Fibroblast of skin of right quadriceps (primary cell): Measurements from ENCODE around the gene SPNS3.

ENCODE experiments used
- DNase-seq: peaks from one replicate; pipeline ENCODE4 v3.0.0-alpha.2; 2013

SPNS3 gene

DNA sequence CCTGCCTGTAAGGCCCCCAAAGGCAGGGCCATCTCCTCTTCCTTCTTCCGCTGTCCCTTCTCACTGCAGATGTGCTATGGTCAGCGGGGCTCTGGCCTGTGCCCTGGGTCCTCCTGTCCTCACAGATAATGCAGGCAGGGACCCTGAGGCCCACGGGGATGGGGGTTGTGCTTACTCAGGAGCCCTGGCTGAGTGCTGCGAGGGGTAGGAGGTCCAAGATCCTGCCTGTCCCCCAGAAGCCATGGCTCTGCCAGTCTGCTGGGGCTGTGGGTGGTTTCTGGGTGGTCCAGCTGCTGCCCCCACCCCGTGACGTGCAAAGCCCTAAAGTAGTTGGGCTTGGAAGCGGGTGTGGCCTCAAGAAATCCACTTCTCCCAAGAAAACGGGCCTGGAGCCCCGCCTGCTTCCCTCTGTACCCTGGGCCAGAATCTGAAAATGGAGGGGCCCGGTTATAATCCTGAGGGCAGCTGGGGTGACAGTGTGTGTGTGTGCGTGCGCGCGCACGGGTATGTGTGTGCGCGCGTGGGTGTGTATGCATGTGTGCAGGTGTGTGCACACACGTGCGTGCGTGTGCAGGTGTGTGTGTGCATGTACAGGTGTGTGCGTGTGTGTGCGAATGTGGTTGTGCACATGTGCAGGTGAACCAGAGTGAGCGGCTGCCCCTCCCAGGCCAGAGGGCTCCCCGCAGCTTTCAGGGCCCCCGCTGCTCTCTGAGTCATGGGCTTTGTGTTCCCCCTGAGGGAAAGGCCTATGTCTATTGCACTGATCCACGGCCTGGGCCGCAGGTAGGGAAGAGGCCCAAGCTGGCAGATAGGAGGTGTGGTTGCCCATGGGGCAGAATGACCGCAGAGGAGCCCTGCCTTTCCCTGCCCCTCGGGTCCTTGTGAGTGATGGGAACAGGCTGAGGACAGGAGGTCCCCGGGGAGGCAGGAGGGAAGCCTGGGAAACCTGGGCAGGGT, 78.7 kb downstream of the SPNS3 start:
- no peak for DNase-seq

DNA sequence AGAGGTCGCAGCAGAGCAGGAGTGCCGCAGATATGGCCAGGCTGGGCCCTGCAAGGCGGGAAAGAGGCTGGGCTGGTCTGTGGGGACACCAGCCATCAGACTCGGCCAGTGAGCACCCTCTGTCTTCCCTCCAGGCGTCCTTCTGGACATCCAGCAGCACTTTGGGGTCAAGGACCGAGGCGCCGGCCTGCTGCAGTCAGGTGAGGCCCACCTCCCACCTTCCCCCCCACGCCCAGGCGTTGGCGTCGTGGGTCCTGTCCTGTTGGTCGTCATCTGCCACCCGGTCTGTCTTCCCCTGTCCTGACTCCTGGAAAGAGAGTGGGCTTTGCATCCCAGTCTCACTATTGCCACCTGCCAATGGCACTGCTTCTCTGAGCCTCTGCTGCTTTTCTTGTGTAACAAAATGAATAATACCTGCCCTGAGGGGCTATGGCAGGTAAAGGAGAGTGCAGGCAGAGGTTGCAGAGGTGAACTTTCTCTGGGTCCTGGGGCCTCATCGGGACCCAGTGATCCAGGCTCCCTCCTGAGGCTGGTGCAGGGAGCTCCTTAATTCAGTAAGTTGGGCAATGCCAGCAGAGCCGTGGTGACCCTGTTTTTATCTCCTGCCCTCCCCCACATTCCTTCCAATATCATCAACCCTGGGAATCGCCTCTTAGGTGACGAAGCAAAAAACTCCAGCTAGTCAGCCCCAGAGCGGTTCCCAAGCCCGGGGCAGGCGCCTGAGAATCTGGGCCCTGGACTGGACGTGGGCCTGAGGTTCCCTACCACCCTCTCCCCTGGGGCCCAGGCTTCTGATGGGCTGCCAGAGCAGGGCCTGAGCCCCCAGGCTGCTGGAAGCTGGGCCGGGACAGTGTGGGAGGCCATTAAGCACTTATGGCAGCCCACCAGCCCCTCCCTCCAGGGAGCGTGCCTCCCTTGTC, 79.6 kb downstream of the SPNS3 start:
- no peak for DNase-seq

DNA sequence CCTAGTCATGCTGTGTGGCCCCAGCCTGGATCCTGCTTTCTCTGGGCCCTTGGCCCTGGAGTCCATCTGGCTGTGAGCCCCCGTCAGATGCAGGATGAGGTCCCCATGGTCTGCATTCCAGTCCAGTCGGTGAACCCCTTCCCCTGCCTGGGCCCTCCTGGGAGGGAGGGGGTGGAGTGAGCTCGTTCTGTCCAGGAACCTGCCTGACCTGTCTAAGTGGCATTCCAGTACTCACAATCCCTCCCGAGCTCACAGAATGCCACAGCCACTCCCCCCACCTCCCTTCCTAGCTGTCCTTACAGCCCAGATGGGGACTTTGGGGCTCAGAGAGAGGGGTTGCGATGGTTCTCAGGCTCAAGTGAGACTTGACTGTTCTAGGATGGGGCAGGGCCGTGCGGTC, 80.5 kb downstream of the SPNS3 start:
- no peak for DNase-seq

DNA sequence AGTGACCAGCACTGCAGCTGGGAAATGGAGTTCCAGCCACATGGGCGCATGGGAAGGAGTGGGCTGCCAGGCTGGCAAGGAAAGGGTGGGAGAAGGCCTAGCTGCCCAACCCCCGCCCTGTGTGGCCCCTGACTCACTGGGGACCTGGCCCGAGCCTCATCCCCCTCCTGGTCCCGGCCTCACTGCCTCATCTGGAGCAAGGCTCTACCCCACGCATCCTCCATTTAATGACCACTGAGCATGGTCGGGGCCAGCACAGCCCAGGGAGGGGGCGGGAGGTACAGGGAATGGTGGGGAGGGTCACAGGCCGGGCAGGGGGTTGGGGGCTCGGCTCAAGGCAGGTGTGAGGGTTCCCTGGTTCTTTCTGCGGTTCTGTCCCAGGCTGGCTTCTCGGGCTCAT, 81.0 kb downstream of the SPNS3 start:
- DNase-seq: no peak

DNA sequence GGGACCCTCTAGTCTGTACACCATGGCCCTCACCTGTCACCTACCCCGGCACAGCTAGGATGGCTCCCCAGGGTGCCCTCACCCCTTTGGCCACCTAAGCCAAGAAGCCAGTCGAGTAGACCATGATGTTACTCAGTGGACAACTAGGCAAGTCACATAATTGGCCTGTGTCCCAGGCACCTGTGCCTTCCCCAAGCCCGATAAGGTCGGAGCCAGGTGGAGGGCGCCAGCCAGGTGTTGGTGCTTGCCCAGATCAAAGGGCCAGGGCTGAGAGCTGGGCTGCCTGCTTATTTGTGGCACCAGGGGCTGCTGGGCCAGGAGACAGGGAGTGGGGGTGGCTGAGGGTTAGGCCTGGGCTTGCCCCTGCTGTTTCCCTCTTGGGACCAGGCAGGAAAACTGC, 81.8 kb downstream of the SPNS3 start:
- no peak for DNase-seq

DNA sequence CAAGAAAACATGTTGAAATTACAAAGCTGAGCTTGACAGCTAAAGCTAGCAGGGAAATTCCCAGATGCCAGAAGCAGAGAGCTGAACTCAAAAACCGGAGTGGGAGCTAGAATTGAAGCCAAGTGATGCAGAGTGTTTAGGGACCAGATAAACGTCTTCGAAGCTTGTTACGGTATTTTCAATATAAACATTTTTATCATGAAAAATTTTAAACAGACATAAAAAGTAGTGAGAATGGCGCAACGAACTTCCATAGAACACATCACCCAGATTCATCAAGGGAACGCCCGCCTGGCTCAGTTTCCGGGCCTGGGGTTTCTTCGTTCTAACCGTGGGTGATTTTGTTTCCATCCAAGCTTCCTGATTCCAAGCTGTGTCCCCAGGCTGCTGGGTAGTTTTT, 83.0 kb downstream of the SPNS3 start:
- DNase-seq: no peak

DNA sequence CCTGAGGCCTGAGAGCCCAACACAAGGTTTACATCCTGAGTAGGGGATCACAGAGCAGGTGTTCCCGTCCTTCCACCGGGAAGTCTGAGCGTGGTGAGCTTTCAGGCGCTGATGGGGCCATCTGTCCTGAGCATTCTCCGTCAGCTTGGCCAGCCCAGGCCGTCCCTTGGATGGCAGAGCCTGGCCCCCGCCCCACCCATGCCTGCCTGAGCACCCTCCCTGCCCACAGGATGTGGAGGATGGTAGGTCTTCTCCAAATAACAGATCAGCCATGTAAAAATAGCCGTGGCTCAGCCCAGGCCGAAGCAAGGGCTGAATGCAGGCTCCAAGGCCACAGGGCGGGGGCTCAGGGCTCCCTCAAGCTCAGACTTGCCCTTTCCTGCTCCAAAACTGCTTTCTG, 85.2 kb downstream of the SPNS3 start:
- DNase-seq: no peak

DNA sequence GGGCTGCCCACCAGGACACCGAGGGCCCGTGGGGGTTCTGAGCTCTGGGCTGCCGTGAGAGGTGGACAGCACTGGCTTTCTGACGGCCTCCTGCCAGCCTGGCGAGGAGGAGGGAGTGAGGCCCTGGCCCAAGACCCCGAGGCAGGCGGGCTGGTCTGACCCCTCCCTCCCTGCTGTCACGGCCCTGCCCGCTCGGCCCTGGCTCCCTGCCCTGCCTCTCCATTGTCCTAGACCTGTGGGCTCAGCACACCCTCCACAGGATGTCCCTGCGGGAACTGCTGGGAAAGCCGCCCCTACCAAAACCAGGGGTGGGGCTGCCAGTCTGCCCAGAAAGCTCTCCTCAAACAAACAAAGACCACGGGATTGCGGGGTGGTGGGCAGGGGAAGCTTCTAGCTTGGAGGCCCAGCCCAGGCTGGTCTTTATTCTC, 85.6 kb downstream of the SPNS3 start:
- DNase-seq: no peak

DNA sequence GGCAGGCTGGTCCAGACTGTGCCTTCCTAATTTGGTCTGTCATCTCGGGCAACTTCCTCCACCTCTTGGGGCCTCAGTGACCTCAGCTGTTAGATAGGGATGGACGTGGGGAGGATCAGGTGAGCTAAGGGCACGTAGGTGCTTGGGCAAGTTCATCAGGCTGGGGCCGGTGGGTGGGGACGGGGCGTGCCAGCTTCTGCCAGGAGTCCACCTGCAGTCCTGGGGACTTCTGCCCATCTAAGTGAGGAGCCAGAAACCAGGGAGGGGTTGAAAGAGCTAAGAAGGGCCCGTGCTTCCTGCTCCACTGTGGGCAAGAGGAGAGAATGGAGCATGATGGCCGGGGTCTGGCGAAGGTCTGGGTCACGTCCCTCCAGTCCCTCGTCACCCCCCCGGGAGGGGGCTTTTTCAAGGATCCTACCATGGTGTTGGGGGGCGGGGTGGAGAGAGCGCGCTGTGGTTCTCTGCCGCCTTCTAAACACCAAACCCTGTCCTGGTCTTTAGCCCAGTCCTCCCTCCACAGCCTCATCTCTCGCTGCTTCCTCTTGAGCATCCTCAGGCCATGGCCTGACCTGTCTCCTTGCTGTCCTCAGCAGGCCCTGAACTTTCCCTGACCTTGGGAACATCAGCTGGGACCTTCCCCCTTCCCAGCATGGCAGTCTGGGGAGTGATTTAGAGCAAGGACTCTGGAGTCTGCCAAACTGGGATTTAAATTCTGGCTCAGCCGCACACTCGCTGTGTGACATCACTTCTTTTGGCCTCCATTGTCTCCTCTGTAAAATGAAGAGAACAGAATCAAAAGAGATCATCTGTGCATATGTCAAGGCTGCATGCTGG, 86.5 kb downstream of the SPNS3 start:
- DNase-seq: no peak

DNA sequence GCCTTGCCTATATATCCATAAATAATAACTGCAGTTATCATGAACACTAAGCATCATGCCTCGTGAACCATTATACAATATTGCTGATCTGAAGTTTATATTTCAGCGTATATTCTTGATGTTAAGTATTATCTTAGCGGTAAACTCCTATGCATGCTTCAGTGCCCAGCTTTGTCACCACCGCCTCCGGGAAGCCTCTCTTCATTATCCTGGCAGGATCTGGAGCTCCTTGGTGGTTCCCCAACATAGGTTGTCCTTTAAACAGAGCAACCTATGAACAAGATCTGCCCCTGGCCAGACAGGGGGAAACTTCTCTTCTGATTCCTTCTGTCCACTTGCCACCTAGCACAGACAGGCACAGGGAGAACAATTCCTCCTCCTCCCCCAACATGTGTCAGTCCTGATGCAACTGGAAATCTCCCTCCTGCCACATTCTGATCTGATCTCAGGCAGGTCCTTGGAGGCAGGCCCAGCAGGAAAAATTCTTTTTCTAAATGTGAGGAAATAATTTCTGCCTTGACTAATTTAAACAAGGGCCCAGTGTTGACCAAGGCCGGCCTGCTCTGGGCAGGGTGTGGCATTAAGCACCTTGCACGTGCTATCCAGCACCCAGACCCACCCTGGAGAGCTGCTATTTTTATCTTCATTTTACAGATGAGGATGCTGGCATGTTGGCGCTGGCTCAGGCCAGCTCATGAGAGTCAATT, 87.3 kb downstream of the SPNS3 start:
- peak; percentile 27 for DNase-seq

DNA sequence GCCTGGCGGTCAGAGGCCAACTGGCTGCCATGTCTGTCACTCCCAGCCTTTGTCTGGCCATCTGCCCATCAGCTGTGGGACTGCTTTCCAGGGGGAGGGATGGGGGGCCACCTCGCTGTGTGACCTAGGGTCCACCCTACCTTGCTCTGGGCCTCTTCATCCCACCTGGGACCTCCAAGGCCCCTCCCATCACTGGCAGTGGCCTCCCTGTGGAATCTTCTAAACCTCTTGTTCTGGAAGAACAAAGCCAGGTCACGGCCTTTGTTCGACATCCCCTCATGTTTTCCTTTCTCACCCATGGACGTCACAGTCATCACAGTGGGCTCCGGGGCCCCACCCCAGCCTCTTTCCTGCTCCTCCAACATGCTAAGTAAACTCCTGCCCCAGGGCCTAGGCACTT, 88.9 kb downstream of the SPNS3 start:
- DNase-seq: no peak

DNA sequence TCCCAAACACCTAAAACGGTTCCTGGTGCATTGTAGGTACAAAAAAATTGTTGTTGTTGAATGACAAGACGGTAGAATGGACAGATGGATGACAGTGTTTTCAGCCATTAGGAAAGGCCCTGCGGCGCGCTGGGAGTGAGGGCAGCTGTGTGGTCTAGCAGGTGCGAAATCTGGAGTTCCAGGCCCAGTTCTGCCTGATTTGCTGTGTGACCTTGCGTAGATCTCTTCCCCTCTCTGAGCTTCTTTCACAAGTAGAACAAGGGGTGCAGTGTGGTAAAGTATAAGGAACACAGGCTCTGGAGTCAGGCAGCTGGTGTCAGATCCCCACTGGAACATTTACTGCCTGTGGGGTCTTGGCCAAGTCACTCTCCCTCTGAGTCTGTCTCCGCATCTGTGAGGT, 90.2 kb downstream of the SPNS3 start:
- DNase-seq: no peak

DNA sequence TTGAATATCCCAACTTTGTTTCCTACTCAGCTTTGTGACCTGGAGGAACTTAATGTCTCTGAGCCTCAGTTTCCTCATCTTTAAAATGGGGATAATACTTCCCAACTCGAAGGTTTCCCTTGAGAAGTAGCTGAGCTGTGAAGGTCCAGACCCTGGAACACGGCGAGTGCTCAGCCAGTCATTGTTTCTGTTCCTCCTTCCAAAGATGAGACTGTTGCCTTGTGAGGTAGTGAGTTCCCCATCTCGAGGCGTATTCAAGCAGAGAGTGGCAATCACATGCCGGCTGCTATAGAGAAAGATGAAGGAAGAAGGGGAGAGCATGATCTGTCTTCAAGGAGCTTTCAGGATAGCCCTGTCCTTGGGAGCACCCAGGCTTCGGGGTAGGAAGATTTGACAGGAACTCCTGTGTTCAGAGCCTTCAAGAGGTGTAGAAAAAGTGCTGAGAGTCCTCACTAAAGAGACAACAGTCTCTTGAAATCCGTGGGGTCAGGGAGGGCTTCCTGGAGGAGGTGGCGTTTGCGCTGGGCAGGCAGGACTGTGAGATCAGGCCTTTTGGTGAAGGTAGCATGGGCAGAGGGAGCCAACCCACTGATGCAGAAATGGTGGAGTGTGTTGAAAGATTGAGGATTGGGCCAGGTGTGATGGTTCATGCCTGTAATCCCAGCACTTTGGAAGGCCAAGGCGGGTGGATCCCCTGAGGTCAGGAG, 92.1 kb downstream of the SPNS3 start:
- no peak for DNase-seq

DNA sequence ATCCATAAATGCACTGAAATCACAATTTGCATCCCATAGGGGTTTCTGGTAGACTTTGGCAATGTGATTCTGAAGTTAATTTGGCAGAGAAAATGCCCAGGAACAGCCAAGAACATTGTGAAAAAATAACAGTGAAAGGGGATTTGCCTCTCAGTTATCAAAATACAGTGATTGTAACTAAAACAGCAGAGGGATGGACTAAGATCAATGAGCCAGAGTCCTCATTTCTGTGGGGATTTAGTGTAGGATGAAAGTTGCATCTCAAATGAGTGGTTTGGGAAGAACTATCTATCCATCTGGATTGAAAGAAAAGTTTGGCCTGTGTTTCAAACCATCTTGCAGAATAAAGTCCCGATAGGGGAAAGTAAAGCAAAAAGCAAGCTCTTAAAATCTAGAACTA, 93.4 kb downstream of the SPNS3 start:
- DNase-seq: no peak

DNA sequence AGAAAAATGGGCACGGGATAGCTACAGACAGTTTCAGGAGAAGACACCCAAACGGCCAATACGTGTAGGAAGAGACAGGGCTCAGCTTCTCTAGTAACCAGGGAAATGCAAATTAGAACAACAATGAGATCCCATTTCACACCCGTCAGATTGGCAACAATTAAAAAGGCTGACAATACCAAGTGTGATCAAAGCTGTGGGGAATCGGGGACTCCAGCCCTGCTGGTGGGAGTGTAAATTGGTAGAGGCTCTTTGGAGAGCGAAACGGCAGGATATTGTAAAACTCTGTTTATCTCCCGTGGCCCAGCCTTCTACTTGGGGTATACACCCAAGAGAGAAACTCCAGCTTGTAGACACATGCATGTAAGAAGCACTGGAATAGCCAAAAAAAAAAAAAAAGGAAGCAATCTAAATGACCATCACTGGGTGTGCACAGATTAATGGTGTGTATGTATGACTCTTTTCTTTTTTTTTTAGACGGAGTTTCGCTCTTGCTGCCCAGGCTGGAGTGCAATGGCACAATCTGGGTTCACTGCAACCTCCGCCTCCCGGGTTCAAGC, 93.9 kb downstream of the SPNS3 start:
- no peak for DNase-seq

DNA sequence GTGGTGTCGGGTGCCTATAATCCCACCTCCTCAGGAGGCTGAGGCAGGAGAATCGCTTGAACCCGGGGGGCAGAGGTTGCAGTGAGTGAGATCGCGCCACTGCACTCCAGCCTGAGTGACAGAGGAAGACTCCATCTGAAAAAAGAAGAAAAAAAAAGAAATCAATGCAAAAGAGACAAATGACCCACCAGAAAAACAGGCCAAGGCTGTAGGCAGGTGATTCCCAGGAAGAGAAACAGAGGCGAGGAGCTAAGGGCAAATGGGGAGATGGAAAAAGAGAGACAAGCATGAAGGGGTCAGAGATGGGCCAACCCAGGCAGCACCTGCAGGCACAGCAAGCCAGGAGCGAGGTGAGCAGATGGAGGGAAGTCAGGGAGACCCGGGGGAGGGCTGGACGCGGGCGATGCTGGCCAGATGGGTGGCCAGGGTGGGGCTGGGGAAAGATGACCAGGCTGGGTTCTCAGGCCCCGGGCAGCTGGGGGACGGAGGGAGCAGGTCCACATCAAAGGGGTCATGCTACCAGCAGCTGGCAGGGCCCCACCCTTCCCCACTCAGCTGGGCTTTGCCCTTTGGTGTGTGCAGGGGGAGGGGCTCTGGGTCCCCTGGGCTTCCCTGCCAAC, 95.9 kb downstream of the SPNS3 start:
- DNase-seq: no peak

DNA sequence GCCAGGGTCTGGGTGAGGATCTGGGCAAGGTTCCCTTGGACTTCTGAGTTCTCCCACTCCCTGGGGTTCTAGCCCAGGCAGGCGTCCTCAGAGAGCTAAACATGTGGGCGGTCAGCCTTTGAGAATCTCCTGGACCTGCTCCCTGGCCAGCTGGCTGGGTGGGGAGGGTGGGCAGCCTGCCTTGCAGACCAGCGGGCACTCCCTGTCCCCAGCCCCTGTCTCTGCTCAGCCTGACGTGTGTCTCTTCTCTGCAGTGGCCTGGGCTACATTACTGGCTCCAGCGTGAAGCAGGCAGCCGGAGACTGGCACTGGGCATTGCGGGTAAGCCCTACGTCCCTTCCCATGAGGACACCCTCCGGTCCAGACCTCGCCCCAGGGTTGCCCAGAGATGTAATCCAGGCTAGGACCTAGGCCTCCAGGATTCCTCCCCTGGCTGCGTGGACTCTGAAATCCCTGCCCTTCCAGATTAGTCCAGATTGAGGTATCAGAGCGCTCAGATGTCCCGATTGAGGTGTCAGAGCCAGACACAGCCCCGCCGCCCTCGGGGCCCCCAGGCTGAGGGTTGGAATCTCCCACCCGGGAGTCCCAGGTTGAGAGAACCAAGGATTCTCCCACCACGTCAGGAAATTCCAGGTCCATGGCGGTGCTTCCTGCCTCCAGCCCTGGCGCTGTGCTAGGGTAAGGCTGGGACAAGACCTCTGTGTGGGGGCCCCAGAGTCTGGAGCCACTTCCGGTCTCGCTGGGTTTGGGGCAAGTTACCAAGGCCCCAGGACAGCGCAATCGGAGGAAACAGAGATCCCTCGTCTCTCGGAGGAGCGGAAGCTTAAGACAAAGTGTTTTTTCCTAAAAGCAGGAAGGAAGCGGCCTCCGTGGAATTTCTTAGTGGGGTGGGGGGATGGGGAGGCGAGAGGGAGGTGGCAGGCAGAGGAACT, 97.3 kb downstream of the SPNS3 start:
- DNase-seq: peak; percentile 11

DNA sequence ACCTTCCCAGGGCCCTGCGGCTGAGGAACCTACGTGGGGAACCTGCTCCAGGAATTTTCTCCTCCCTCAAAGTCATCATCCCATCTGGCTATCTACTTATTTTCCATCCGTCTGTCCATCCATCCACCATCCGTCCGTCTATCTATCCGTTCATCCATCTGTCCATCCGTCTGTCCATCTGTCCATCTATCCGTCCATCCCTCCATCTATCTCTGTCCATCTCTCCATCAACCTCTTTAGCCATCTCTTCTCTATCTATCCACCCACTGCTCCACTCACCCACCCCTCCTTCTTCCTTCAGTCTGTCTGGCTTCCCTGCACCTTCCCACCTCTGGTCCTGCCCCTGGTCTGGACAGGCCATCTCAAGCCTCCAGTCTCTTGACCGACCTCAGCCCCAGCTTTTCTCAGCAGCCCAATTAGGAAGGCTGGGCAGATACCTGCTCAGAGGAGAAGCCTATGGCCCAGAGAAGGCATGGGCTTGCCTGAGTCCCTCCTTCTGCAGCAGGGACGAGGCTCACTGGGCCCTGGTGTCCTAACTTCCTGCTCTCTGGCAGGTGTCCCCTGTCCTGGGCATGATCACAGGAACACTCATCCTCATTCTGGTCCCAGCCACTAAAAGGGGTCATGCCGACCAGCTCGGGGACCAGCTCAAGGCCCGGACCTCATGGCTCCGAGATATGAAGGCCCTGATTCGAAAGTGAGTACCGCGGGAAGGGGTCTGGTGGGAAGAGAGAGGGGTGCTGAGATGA, 98.4 kb downstream of the SPNS3 start:
- DNase-seq: no peak
